HFF-Myc (cell line): ENCODE data around the gene POU3F3.

ENCODE experiments used
- DNase-seq: peaks from one replicate; pipeline ENCODE4 v3.0.0-alpha.2; 2011; ENCODE audit warnings: low read depth; ENCODE audit errors: extremely low read depth
- H3K4me3 ChIP-seq: replicated peaks from 2 replicates; pipeline ENCODE4 v1.5.1; 2011; ENCODE audit warnings: low read depth, mild to moderate bottlenecking, control low read depth, low read length
- CTCF ChIP-seq: IDR thresholded peaks from 2 replicates; pipeline ENCODE4 v1.5.1; 2012; ENCODE audit warnings: mild to moderate bottlenecking, low read depth, low read length, control low read depth; ENCODE audit errors: missing control alignments

Gene POU3F3

GRCh38 chr2:104846786-104847585 is 6.9 kb upstream of the POU3F3 start:
- TF ChIP-seq CTCF = no peak
- no peak for DNase-seq
- no peak overlapping the region for H3K4me3 ChIP-seq

DNA sequence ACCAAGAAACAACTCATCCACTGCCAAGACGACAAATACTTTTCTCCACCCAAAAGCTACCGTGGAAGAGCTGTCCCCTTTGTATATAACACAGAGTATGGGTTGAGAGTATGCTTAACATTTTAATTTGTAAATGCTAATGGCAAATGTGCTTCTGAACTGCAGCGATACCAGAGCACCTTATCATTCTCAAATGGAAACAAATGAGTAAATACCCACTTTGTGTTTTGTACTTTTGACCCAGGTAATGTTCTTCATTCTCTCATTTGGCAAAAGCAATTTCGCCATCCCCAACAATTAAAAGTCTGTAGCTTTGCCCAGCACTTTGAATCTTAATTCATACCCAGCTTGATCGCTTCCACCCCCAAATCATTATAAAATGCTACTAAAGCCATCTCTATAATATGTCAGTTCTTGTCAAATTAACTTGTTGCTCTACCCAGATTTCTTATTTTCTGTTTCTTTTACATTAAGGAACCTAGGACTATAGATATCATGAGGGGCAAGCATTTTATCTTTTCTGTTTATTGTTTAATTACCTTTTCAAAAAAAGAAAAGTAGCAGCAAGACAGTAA is 6.2 kb upstream of the POU3F3 start:
- no peak for DNase-seq
- TF ChIP-seq CTCF = no peak
- no peak overlapping the region for H3K4me3 ChIP-seq

DNA sequence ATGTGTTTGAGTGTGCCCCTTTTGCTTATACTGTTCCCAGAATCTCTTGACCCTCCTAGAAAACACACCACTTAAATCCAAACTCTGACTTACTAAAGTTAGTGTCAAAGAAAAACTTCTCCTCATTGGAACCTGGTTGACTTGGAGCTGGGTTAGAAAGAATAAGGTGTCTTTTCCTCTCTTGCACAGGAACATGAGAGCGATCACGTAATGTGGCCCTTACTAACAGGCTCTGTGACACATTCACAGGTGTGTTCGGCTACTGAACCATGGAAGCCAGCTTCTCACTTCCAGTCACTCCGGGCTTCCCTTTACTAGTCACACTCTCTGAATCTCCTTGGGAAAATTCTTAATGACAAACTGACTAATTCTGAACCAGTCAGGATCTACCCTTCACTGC is 5.4 kb upstream of the POU3F3 start:
- no peak for DNase-seq
- TF ChIP-seq CTCF = no peak
- H3K4me3 ChIP-seq = no peak overlapping the region

GRCh38 chr2:104849101-104849500 is 4.8 kb upstream of the POU3F3 start:
- H3K4me3 ChIP-seq = no peak overlapping the region
- no peak for DNase-seq
- TF ChIP-seq CTCF = no peak

GRCh38 chr2:104849618-104850141 is 4.2 kb upstream of the POU3F3 start:
- DNase-seq = peak; percentile 12
- H3K4me3 ChIP-seq = no peak overlapping the region
- TF ChIP-seq CTCF = peak; percentile 77

DNA sequence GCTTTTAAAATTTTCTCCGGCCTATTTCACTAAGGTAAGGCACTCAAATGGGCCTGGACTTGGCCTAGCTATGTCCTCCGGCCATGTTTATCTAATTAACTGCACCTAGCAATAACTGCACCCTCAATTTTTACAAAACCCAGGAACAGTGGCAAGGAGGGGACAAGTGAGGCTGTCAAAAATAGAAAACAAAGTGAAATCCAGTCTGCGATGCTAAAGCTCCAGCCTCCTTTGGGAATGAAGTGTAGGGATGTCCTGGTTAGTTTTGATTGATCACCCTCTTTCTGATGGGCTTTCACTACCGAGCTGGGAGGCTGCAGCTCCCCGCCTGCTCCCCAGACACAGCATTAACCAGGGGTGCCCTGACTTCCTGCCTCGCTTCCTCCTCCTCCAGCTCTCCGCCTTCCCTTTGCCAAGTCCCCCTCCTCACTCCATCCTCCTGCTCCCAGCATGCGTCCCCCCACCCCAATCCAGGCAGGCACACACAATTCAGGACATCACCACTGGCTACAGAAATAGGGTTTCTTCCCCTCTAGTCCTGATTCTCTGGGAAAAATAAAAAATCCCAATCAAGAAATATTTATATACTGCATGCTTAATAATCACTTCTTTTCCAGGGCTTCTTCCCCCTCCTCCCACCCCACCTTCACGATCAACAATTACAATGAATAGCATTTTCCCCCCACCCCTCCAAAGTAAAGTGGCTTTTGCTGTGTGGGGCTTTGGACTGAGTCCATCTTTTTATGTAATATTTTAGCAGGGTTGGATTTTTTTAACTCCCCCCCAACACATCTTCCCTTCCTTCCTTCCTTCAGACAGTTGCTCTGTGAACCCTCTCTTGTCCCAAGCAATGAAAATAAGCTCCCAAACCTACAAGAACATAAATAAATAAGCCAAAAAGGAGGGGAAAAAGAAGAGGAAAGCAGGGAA is 3.3 kb upstream of the POU3F3 start:
- no peak overlapping the region for H3K4me3 ChIP-seq
- no peak for DNase-seq
- TF ChIP-seq CTCF = no peak
